NT2/D1 (cell line): ENCODE data around the gene RNASE4.

Experiments used
- SUZ12 ChIP-seq: IDR thresholded peaks from 2 replicates; pipeline ENCODE4 v1.6.1; 2011; ENCODE audit not compliant: insufficient read length, insufficient read depth; ENCODE audit errors: extremely low read depth
- YY1 ChIP-seq: IDR thresholded peaks from 2 replicates; pipeline ENCODE4 v1.6.1; 2011; ENCODE audit not compliant: insufficient read length, insufficient read depth
- ZNF274 ChIP-seq: IDR thresholded peaks from 2 replicates; pipeline ENCODE4 v1.6.1; 2011; ENCODE audit warnings: mild to moderate bottlenecking, low read depth, low read length

- TF ChIP-seq YY1 = no peak
- no peak for TF ChIP-seq SUZ12
- no peak for TF ChIP-seq ZNF274
Measured at GRCh38 chr14:20682127-20682434, 2.3 kb upstream of the RNASE4 start.
